Hepatocyte (in vitro differentiated cells): ENCODE data around the gene GADD45G. TPM values are rescaled to one million over a fixed set of nuclear protein-coding genes. Genes with fewer than 3 reads are reported as not detected.

Experiments used
- DNase-seq: peaks from one replicate; pipeline ENCODE4 v3.0.0-alpha.2; 2016; ENCODE audit warnings: low spot score
- H2AFZ ChIP-seq: fragments of 200-600 bp; sonication (generic); 2 replicates; pipeline ENCODE4 v1.6.0; 2016; ENCODE audit warnings: antibody characterized with exemption, mild to moderate bottlenecking
- H3K27ac ChIP-seq: fragments of 200-600 bp; sonication (generic); 2 replicates; pipeline ENCODE4 v1.5.1; 2016; ENCODE audit warnings: mild to moderate bottlenecking
- H3K27me3 ChIP-seq: fragments of 200-600 bp; sonication (generic); 2 replicates; pipeline ENCODE4 v1.6.1; 2016
- H3K36me3 ChIP-seq: fragments of 200-600 bp; sonication (generic); replicated peaks from 2 replicates; pipeline ENCODE4 v1.5.1; 2016; ENCODE audit warnings: low read depth; ENCODE audit not compliant: insufficient read depth
- H3K4me1 ChIP-seq: fragments of 200-600 bp; sonication (generic); 2 replicates; pipeline ENCODE4 v1.5.1; 2016; ENCODE audit warnings: mild to moderate bottlenecking, moderate library complexity; ENCODE audit not compliant: insufficient read depth
- H3K4me2 ChIP-seq: fragments of 200-600 bp; sonication (generic); 2 replicates; pipeline ENCODE4 v1.6.0; 2016
- H3K4me3 ChIP-seq: fragments of 200-600 bp; sonication (generic); 2 replicates; pipeline ENCODE4 v1.5.1; 2016; ENCODE audit warnings: mild to moderate bottlenecking
- H3K79me2 ChIP-seq: fragments of 200-600 bp; sonication (generic); 2 replicates; pipeline ENCODE4 v1.6.0; 2017; ENCODE audit warnings: mild to moderate bottlenecking
- H3K9me2 ChIP-seq: fragments of 200-600 bp; sonication (generic); replicated peaks from 2 replicates; pipeline ENCODE4 v1.6.0; 2017; ENCODE audit warnings: mild to moderate bottlenecking; ENCODE audit not compliant: insufficient read depth
- H3K9me3 ChIP-seq: fragments of 200-600 bp; sonication (generic); 2 replicates; pipeline ENCODE4 v1.5.1; 2016; ENCODE audit warnings: low read depth, mild to moderate bottlenecking
- H4K20me1 ChIP-seq: fragments of 200-600 bp; sonication (generic); 2 replicates; pipeline ENCODE4 v1.6.0; 2016; ENCODE audit warnings: mild to moderate bottlenecking; ENCODE audit not compliant: insufficient read depth, poor library complexity, severe bottlenecking
- CTCF ChIP-seq: fragments of 200-600 bp; sonication (generic); IDR thresholded peaks from 2 replicates; pipeline ENCODE4 v1.5.1; 2016; ENCODE audit warnings: antibody characterized with exemption, mild to moderate bottlenecking; ENCODE audit not compliant: poor library complexity
- EZH2 ChIP-seq: fragments of 200-600 bp; sonication (generic); IDR thresholded peaks from 2 replicates; pipeline ENCODE4 v1.6.1; 2016; ENCODE audit warnings: antibody characterized with exemption, mild to moderate bottlenecking, borderline replicate concordance
- EZH2phosphoT487 ChIP-seq: fragments of 200-600 bp; sonication (generic); IDR thresholded peaks from one replicate; pipeline ENCODE4 v1.6.1; 2018; ENCODE audit warnings: antibody characterized with exemption, mild to moderate bottlenecking, low read depth, moderate library complexity; ENCODE audit not compliant: unreplicated experiment, severe bottlenecking
- WGBS: methylation state at CpG from one replicate; pipeline ENCODE4 v1.1.6; 2016; ENCODE audit warnings: low lambda C conversion rate; ENCODE audit errors: missing lambda C conversion rate; 5-methylcytosine and 5-hydroxymethylcytosine counted together
- polyA plus RNA-seq: library from polyadenylated mRNA; unstranded; fragments of >200 nt; fragmentation: Nextera tagmentation; extraction: Ambion mirVana; gene quantifications from 2 replicates; pipeline ENCODE4 v1.2.1, GENCODE V29; 2016
- total RNA-seq: library from RNA; depleted of rRNA; stranded (reverse); fragments of >200 nt; gene quantifications from 2 replicates; pipeline ENCODE4 v1.2.3, GENCODE V29; 2014

GADD45G gene
- total and polyA plus RNA-seq, 2 experiments from 2014 or later = 15.7 to 45.1 TPM

DNA sequence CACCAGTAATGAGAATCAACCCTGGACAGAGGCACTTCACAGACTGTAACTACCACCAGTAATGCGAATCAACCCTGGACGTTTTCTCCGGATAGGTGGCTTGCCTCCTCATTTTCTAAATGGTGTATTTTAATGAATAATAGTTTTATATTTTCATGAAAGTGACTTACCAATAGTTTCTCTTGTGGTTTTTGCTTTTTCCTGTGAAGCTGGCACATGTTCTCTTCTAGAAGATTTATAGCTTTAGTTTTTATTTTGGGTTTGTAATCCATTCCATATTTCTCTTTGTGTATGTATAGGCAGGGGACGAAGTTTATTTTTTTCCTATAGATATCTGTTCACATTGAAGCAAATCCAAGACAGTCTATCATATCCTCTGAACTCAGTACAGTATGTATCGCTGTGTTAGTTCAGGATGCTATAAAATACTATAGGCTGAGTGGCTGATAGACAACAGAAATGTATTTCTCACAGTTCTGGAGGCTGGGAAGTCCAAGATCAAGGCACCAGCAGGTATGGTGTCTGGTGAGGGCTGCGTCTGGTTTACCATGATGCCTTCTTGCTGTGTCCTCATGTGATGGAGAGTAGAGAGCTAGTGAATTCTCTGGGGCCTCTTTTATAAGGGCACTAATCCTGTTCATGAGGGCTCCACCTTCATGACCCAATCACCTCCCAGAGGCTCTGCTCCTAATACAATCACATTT, 46.5 kb upstream of the GADD45G start:
- no peaks in the 10 kb centered on the region for H3K79me2 ChIP-seq
- no peaks in the 10 kb centered on the region for H3K9me2 ChIP-seq
- WGBS = 95% methylated on average over 6 of the region's 6 CpGs
- no peaks in the 10 kb centered on the region for H3K36me3 ChIP-seq
- H3K27ac ChIP-seq = no peak overlapping the region
- no peak overlapping the region for H3K4me2 ChIP-seq
- no peaks in the 10 kb centered on the region for H3K27me3 ChIP-seq
- peaks cover 10% of the 10 kb centered on the region for H3K4me1 ChIP-seq
- no peaks in the 10 kb centered on the region for H3K9me3 ChIP-seq
- H4K20me1 ChIP-seq = no peaks in the 10 kb centered on the region
- no peak overlapping the region for H3K4me3 ChIP-seq
- H2AFZ ChIP-seq = no peak overlapping the region
- TF ChIP-seq EZH2phosphoT487 (no peak), EZH2 (no peak), CTCF (no peak)
- no peak for DNase-seq

DNA sequence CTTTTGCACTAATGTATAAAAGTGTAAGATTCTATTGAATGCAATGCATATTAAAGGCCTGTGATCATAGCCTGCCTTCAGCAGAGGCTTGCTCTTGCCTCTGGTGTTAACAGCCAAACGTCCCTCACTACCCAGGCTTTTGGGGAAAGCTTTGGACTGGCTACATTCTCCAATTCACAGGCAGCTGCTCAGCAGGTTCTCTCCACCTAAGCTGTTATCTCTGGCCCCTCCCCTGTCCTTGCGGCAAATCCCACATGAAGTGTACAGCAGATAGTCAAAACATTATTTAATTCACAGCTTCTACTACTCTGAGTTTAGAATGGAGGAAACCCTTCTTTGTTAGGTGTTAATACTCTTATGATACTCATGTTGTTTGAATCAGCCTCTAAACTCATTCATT, 45.9 kb upstream of the GADD45G start:
- Histone ChIP-seq H3K27me3 (no peaks in the 10 kb centered on the region), H3K79me2 (no peaks in the 10 kb centered on the region), H3K4me3 (no peak overlapping the region), H3K9me3 (no peaks in the 10 kb centered on the region), H3K9me2 (no peaks in the 10 kb centered on the region), H4K20me1 (no peaks in the 10 kb centered on the region), H3K36me3 (no peaks in the 10 kb centered on the region), H3K4me1 (peaks cover 10% of the 10 kb centered on the region), H3K27ac (no peak overlapping the region), H3K4me2 (no peak overlapping the region), H2AFZ (no peak overlapping the region)
- no peak for DNase-seq
- WGBS = 57% methylated on average over 2 of the region's 2 CpGs
- TF ChIP-seq EZH2phosphoT487 = no peak
- no peak for TF ChIP-seq CTCF
- TF ChIP-seq EZH2 = no peak

DNA sequence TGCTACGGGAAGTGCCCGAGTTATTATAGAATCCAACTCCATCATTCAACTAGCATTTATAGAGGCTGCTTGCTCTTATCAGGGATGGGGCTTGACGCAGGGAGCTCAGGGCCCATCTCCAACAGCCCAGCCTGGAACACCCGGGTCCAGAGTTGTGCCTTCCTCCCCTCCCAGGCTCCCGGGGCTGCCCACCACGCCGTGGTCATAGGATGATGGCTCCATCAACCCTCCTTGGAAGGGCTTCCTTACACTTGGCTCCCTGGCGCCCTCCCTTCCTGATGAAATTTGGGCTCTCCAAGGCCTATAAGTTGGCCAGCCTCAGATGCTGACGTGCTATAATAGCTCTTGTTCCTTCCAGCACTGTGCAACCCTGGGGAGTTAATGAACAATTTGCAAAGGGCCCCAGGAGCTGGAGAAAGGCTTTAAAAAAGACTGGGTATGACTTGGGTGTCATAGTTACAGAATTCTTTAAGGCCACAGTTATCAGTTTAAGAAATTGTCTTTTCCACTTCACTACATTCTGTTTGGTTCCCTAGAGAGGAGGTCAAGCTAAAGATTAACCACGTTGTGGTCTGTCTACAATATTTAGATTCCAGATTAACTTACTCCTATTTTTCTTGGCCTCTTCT, 42.5 kb upstream of the GADD45G start:
- 82% methylated on average over 9 of the region's 10 CpGs for WGBS
- no peaks in the 10 kb centered on the region for H3K27me3 ChIP-seq
- H3K9me2 ChIP-seq = no peaks in the 10 kb centered on the region
- no peak overlapping the region for H3K4me3 ChIP-seq
- H3K36me3 ChIP-seq = no peaks in the 10 kb centered on the region
- no peaks in the 10 kb centered on the region for H4K20me1 ChIP-seq
- TF ChIP-seq EZH2 = no peak
- no peak for TF ChIP-seq EZH2phosphoT487
- no peak for TF ChIP-seq CTCF
- no peaks in the 10 kb centered on the region for H3K79me2 ChIP-seq
- peak overlapping the region; percentile 62 for H3K27ac ChIP-seq
- no peak for DNase-seq
- H3K4me1 ChIP-seq = no peaks in the 10 kb centered on the region
- H3K4me2 ChIP-seq = no peak overlapping the region
- H3K9me3 ChIP-seq = no peaks in the 10 kb centered on the region
- no peak overlapping the region for H2AFZ ChIP-seq
